Breast epithelium (tissue), 3 donors: ENCODE measurements around the gene FAM227B.

Experiments
- CTCF ChIP-seq, 3 donors: fragments of 450-650 bp; IDR thresholded peaks; one replicate each; pipeline ENCODE4 v1.5.1; 2016 to 2017; ENCODE audit warnings: antibody characterized with exemption in 3 of 3, mild to moderate bottlenecking in 3 of 3, moderate library complexity in 3 of 3
- POLR2A ChIP-seq: fragments of 450-650 bp; IDR thresholded peaks from one replicate; pipeline ENCODE4 v1.6.1; 2016; ENCODE audit warnings: antibody characterized with exemption, mild to moderate bottlenecking, moderate library complexity
- POLR2AphosphoS5 ChIP-seq, 3 donors: sonication (generic); formaldehyde crosslinking; IDR thresholded peaks; one replicate each; pipeline ENCODE4 v1.6.1; 2017; ENCODE audit warnings: antibody characterized with exemption in 3 of 3

- TF ChIP-seq POLR2A (no peak), CTCF (IDR thresholded peaks at IDR 0.05) (no peak), POLR2AphosphoS5 (IDR thresholded peaks at IDR 0.05) (no peak)
These were observed 4.9 kb upstream of the FAM227B start for GRCh38 chr15:49625460-49626036.
